ENCODE measurements around the gene ZNF219.

Gene ZNF219

DNA sequence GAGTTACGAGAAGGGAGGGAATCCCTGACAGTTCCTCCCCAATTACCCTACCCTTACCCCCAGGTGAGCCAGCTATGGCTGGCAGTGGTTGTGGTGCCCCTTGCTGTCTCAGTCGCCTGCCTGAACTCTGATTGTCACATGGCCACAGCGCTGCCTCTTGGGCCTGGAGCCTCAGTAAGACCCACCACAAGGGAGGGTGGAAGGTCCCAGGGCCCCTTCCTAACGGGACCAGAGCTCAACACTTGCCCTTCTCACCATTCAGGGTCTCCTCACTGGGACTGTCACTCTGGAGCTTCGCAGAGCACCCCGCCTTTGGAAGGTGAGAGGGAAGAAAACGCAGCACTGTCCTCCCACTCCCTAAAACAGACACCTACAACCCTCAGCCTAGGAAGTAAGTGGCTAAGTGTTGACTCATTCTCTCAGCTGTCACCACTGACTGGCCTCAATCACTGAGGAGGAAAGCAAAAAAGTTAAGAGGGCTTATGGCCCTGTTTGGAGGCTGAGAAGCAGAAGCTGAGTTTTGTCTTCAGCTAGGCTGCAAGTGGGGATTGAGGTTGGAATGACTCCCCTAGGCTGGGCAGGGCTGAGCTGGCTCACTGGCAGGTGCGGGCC, 3.5 kb upstream of the ZNF219 start:
- no peak for DNase-seq

DNA sequence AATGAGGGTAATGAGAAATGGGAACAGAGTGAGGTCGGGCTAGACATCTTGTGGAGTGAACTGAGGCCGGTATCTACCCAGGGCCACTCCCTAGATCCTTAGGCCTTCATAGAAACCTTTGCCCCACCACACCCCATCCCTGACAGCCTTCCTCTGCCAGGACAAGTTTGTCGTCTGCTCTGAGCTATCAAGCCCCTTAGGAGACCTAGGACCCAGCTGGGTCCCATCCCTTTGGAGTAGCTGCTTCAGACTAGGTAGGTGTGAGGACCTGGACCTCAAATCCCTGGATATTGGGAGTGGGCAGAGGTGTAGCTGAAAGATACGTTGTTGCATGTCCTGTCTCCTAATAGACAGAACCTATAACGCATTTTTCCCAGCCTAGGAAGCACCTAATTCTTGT, 2.5 kb upstream of the ZNF219 start, which contains the start of gene TMEM253:
Gene TMEM253, plus strand, starts transcription at position 136 of the 400 bp plus-strand sequence. CDS start 278 bp downstream, outside the sequence.
- DNase-seq: no peak

DNA sequence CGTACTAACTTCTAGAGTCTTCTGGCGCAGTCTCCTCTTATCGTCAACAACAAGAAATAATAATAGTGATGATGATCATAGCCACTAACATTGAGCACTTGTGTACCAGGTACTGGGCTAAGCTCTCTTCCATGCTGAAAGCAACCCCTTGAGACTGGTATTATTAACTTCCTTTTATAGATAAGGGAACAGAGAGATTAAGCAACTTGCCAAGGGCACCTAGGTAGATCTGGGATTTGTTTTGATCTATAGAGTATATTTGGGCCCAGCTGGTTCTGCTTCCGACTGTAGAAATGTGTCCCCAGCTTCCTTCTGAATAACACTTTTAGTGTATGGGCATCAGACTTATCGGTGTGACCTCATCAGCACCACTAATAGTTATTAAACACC, 1.1 kb upstream of the ZNF219 start:
- DNase-seq: no peak

DNA sequence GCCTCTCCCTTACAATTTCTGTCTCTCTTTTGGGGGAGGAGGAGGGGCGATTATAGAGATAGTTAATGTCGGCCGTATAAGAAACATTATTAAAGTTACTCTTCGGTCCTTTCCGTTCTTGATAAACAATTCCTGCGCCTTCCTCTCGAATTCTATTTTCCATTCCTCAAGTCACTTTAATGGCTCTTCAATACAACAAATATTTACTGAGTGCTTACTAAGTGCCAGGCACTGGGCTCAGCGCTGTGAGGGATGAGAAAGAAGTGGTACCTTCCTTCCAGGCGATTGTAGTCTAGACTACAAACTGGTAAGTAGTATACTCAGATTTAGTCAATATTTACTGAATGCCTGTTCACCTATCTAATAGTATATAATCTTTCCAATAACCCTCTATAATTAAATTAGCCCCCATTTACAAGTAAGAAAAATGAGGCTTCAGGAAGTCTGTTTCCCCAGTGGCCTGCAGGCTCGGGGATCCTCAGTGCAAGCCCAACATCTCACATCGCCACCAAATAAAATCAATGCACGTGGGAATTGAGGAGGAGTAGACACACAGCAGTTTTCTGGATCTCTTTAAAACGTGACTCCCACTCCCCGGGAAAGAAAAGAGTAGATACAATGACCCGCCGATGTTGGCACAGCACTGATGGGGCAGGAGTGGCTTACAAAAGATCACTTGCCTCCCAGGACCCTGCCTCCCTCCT, 589 bp upstream of the ZNF219 start:
- no peak for DNase-seq

DNA sequence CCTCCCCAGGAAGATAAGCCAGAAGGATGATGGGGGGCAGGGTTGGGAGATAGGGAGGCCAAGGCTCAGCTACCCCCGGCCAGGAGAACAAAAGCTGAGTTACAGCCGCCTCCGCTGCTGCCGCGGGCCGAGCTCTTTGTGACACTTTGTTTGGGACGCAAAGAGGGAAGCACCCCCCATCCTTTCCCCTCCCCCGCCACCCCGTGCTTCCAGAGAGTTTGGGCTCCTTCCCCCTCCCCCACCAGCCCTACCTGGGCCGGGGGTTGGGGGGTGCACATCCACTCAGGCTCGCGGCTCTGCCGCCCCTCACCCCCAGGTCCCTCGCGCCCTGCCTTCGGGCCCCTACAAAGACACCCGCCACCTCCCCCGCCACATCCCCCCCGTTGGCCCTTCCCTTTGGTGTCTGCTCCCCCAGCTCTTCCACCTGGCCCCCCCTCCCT, 799 bp downstream of the ZNF219 start:
- DNase-seq: no peak

DNA sequence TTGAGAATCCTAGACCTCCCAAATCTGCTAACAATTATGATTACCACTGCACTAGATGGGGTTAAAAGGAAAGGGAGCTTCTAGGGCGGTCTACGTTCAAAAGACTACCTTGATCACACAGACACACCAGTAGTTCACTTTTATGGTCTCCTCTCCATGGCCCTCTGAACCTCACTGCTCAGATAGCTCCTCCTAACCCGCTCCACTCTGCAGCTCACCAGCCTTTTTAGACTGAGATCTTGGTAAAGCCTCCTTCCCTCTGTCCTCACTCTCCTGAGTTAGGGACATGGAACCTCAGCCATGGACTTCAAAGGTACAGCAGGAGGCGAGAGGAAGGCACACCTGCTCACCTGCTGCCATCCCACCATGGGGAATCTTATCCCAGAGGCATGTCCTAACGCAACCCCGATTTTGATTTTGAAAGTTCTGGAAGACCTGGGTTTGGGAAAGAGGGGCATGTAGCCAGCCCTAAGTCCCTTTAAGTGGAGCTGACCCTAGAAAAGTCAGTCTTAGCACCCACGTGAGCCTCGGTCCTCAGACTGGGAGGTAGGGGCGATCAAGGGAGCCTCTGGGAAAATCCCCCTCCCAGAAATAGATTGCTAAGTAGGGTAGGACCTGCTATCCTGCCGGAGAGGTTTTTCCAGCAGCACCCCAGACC, 1.3 kb downstream of the ZNF219 start:
- DNase-seq: no peak

DNA sequence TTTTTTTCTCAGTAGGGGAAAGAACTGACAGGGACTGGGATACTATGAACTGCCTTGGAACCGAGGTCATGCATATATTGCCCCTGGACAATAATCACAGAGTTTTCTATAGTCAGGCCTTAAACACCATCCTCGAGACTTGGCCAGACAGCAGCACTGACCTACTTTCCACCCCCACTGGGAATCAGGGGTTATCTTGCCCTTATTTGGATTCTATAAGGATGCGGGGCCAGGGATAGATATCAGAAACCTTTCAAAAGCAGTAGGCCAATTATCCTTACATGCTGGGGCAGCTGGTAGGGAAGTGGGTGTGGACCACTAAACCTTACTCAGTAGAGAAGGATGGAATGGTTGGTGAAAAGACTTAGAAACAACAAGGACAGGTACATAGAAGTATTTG, 2.0 kb downstream of the ZNF219 start:
- DNase-seq: no peak

DNA sequence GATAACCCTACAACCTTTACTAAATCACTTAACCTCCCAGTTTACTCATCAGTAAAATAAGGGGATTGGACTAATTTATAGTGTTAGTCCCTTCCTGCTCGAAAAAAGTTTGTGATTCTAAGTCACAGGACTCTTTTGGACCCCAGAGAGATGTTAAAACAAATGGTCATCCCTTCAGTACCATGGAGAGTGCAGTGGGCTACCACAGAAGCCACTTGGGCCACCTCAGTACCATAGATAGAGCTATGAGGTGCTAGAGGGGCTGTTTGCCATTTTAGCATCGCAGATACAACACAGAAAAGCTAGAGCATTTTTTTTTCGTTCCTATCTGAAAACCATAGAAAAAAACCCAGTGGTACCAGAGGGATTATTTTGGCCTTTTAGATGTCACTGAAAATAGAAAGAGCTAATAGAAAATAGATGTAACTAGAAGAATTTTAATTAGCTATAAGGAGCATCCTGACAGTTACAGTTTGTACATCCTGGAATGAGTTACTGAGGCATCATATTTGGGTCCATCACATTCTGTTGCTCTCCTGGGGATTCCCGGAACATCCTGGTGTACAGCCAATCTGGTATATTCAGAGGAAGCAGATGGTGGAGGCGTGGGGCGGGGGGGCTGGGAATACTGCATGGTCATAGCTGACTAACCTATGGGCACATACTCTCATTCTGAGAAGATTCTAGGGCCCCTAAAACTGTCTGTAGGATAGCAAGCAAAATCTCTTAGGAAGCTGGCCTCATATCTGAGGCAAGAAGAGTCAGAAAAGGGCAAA, 2.8 kb downstream of the ZNF219 start:
- no peak for DNase-seq

DNA sequence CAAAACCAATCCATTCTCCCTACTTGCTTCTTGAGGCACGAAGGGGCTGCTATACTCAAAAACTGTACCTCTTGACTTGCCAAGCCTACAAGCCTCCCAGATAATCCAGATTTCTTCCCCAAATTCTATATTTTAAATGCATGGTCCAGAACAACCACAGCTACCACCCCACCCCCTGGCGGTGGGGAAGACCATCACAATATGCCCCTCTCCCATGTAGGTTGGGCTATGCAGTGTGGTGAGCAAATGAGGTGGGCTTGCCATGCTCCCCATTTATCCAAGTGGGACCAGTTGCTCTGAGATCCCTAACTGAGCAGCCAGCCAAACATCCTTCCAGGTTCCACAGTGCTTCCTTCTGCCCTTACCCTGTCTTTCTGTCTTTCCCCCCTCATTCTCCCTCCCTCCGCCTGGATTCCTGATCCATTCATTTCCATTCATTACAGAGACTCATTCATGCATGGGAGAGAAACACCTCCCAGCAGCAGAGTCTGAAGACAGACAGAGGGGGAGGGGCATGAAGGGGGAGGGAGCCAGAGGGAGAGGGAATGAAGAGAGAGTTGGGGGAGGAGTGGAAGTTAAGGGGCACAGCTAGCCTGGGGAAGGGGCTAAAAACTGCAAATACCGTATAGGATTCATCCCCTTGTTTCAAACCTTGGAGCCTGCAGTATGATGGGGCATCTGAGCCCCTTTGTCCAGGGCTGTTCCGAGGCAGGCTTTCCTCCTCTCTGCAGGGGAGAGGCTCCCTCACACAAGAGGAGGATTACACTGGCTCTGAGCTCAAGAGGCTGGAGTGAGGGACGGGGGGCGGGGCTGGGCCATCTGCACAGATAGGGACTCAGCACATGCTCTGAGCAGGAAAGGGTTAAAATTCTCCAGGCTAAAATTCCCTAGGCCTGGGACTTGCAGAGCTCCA, 4.4 kb downstream of the ZNF219 start:
- no peak for DNase-seq

DNA sequence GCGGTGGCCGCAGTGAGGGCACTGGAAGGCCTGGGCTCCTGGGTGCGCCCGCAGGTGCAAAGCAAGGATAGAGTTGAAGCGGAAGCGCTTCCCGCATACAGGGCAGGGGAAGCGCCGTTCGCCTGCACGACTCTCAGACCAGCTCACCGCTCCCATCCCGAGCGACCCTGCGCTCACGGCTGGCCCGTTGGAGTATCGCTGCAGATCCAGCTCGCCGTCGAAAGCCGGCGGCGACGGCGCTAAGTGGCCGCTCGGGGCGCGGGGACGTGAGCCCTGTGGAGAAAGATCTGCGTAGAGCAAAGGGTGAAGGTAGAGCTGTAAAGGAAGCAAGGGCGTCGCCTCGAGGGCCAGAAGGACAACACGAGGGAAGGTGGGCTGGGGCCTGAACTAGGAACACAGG, 5.4 kb downstream of the ZNF219 start:
- DNase-seq: no peak

DNA sequence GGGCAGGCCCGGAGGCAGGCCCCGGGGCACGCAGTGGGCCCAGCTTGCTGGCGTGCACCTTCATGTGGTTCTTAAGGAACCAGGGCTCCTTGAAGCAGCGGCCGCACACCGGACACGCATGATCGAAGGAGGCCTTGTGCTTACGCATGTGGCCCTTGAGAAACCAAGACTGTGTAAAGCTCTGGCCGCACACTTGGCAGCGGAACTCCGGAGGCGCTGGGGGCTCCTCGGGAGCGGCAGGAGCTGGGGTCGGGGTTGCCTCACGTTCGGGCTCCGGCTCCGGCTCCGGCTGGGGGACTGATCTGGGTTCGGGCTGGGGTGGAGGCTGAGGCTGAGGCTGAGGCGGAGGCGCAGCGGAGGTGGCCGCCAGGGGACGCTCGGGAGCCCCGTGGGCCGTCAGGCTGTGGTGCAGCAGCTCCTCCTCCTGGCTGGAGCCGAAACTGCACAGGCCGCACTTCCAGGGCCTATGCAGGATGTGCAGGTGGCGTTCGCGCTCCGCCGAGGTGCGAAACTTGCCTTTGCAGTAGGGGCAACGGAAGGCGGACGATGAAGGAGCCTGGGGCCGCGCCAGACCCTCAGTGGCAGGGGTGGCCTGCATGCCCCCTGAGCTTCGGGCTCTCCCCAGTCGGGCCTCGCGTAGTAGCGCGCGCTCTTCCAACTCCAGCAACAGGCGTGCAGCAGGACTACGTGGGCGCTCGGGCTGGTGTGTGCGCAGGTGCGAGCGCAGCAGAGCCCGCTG, 6.0 kb downstream of the ZNF219 start:
- DNase-seq: peak; percentile 89

DNA sequence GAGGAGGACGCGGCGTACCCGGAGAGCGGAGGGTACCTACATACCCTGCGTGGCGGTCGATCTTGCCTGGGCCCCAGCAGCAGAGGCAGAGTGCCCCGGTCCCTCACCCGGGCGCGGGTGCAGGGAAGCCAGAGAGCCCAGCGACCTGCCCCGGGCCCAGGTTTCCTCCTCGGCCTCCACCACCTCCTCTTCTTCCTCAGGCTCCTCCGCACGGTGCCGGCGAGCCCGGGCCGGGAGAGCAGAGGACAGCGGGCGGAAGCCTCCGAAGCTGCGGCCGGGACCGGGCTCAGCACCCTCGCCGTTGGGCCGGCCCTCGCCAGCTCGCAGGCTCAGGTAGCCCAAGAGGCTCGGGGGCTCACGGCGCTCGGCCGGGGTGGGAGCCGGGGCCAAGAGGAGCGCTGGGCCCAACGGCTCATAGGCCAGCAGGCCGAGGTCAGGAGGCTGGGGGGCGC, 6.6 kb downstream of the ZNF219 start:
- no peak for DNase-seq

DNA sequence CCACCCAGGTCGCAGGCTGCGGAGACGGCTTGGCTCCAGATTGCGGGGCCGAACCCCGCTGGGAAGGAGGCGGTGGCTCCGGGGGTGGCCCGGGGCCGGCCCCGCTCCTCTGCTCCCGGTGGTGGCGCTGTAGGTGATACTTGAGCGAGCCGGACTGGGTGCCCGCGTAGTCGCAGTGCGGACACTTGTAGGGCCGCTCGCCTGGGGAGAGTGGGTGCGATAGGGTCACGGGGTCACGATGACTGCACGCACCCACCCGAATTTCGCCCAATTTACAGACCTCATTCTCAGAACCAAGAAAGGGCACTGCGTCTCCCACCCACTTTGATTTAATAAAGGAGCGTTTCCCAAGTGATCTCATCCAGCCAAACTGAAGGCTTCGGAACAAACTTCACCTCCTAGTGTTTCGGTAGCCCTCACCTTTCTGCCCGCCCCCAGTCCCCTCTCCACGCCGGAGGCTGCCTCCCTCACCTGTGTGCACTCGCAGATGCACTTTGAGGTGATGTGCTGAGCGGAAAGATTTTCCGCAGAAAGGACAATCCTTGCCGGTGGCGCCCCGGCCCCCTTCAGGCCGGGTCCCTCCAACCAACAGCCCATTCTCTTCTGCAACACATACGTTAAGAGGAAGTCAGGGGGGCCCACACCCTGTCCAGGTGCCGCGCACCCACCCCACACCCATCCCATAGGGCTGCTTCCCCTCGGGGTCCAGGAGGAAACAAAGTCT, 7.4 kb downstream of the ZNF219 start:
- DNase-seq: no peak

DNA sequence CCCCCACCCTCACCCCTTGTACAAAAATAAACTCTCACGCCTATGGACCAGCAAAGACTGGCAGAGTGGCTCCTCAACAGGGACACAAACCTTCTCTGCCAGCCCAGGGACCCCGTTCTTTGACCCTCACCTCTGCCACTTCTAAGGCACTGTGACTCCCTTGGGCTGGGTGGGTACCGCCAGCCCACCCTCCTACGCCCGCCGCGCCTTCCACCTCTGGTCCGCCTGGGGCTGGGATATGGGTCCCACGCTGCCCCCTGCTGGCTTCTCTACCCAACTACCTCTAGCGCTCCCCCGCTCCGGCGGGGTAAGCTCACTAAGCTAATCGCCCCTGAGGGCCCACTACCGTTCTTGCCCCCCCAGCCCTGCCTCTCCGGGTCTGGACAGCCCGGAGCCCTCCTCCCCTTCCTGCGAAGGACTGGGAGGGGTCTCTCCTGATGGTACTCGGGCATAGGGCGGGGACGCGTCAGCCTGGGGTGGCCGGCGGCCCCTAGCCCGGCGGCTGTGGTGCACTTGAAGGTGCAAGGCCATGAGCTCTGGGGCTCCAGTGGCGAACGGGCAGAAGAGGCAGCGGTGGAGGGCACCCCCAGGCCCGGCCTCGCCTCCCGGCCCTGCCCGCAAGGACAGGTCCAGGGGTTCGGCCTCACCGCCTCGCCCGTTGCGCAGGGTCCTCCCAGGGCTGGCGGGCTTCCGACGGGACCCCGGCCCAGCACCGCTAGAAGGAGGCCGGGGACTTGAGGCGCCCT, 8.1 kb downstream of the ZNF219 start:
- DNase-seq: no peak

DNA sequence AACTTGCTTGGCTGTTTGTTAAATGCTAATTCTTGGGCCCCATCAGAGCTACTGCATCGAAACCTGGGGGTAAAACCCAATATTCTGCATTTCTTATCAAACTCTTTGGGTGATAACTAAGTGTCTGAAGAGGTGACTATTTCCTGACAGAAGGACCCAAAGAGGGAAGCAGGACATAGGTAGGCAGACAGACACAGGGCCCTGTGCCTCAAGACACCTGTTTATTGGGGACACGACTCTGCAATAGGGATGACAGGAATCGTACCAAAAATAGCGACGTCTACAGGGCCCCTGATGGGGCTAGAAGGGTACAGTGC, 8.6 kb downstream of the ZNF219 start:
- no peak for DNase-seq

DNA sequence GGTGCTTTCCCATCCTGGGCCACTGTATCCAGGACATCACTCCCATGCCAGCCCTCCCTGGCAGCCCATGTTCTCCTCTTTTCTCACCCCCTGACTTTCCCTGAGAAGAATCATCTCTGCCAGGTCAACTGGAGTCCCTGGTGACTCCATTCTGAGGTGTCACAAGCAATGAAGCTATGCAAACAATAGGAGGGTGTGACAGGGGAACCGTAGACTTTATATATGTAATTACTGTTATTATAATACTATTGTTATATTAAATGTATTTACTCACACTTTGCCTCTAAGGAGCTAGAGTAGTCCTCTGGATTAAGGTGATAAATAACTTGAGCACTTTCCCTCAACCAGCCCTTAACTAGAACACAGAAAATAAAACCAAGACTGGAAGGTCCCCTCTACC, 9.2 kb downstream of the ZNF219 start:
- DNase-seq: no peak

DNA sequence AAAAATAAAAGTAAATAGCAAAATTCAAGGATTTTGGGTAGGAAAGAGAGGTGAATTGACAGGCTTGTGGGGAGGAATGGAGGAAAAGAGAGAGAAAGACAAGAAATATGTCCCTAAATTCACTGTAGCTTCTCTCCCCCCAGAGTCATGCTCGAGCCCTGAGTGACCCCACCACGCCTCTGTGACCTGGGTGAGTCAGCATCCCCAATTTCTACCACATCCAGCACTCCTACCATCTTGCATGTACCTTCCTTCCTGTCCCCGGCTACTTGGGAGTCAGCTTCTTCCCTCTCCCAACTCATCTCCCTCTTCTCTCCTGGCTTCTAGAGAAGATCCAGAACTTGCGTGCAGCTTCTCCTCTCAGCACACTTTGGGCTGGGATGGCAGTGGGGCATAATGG, 9.8 kb downstream of the ZNF219 start:
- no peak for DNase-seq

DNA sequence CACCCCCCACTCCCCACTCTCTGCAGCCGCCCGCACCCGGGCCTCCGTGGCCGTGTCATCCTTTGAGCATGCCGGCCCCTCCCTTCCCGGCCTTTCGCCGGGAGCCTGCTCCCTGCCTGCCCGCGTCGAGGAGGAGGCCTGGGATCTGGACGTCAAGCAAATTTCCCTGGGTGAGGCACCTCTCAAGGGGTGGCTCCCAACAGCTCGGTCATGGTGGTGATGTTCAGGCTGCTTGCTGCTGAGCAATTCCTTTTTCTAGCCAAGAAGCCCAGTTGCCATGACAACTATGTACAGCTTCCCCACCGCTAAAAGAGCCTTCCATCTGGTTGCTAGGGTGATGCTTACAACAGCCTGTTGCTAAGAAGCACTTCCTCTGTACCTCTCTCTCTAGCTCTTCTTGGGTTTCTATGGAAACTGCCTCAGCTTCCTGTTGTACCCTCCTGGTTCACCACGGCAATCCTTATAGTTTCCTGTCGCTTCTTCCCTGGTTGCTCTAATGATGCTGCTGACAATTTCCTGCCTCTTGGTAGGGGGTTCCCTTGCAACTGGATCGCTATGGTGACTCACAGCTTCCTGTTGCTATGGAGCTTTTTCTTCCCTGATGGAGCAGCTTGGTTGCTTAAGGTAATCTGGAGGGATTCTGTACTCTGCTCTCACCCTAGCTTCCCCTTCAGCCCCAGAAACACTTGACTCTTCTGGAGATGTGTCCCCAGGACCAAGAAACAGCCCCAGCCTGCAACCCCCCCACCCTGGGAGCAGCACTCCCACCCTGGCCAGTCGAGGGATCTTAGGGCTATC, 11.0 kb downstream of the ZNF219 start:
- DNase-seq: peak; percentile 72

DNA sequence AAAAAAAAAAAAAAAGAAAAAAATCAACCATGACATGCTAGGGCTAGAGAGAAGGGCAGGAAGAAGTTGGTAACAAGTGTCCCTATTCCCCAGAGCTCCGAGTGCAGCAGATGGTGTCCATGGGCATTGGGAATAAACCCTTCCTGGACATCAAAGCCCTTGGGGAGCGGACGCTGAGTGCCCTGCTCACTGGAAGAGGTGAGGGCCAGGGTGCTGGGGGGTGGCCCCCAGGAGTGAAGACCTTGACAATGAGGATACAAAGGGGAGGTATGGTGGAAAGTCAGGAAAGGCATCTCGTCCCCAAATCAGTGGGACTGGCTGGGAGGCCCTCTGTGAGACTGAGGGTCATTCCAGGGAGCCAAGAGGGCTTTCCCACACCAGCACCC, 11.6 kb downstream of the ZNF219 start:
- DNase-seq: no peak
